ENCODE measurements around the gene NCBP2L.

NCBP2L gene

DNA sequence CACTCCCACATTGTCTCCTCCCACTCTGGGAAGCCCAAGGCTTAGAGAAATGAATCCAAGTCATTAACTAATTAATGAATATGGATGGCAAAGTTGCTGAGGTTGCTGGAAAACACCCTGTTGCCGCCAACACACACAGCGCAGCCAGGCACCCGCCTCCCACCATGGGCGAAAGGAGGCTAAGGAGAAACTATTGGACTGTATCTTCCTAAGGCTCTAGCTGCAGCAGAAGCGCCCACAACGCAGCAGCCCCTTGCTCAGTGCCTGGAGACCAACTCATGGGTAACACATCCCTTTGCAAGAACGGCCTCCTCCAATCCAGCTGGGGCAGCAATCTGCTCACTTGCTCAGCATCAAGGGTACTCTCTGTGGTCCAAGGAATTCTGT, 36.1 kb upstream of the NCBP2L start:
- H3K4me3 ChIP-seq (ENCODE audit: low read depth, low read length) = no peak overlapping the region
- TF ChIP-seq CTCF (IDR thresholded peaks at IDR 0.05; ENCODE audit: low read depth, low read length, missing control alignments) = no peak
- in situ Hi-C loops (cut with HindIII; ENCODE audit: low sequenced_read_pairs) = no loop called here
- DNase-seq (ENCODE audit: low read depth) = no peak

- DNase-seq (ENCODE audit: low read depth) = no peak
These were observed 34.8 kb upstream of the NCBP2L start for GRCh38 chrX:107742700-107743191.

GRCh38 chrX:107743995-107744394, 33.5 kb upstream of the NCBP2L start:
- no peak overlapping the region for H3K4me3 ChIP-seq (ENCODE audit: low read depth, low read length)

More at GRCh38 chrX:107742700-107743191, 34.8 kb upstream of the NCBP2L start:
- no peak overlapping the region for H3K4me3 ChIP-seq (ENCODE audit: low read depth, low read length)
- in situ Hi-C loops (cut with HindIII; ENCODE audit: low sequenced_read_pairs) = no loop called here
- no peak for TF ChIP-seq CTCF (IDR thresholded peaks at IDR 0.05; ENCODE audit: low read depth, low read length, missing control alignments)

GRCh38 chrX:107744868-107745267, 32.7 kb upstream of the NCBP2L start:
- TF ChIP-seq CTCF (IDR thresholded peaks at IDR 0.05; ENCODE audit: low read depth, low read length, missing control alignments) = no peak
- no peak for DNase-seq (ENCODE audit: low read depth)
- in situ Hi-C loops (cut with HindIII; ENCODE audit: low sequenced_read_pairs) = no loop called here
- H3K4me3 ChIP-seq (ENCODE audit: low read depth, low read length) = no peak overlapping the region

More at GRCh38 chrX:107743995-107744394, 33.5 kb upstream of the NCBP2L start:
- in situ Hi-C loops (cut with HindIII; ENCODE audit: low sequenced_read_pairs) = no loop called here
- TF ChIP-seq CTCF (IDR thresholded peaks at IDR 0.05; ENCODE audit: low read depth, low read length, missing control alignments) = no peak
- DNase-seq (ENCODE audit: low read depth) = no peak

GRCh38 chrX:107747596-107748161, 29.9 kb upstream of the NCBP2L start:
- TF ChIP-seq CTCF (IDR thresholded peaks at IDR 0.05; ENCODE audit: low read depth, low read length, missing control alignments) = no peak
- in situ Hi-C loops (cut with HindIII; ENCODE audit: low sequenced_read_pairs) = no loop called here
- no peak overlapping the region for H3K4me3 ChIP-seq (ENCODE audit: low read depth, low read length)
- DNase-seq (ENCODE audit: low read depth) = no peak

DNA sequence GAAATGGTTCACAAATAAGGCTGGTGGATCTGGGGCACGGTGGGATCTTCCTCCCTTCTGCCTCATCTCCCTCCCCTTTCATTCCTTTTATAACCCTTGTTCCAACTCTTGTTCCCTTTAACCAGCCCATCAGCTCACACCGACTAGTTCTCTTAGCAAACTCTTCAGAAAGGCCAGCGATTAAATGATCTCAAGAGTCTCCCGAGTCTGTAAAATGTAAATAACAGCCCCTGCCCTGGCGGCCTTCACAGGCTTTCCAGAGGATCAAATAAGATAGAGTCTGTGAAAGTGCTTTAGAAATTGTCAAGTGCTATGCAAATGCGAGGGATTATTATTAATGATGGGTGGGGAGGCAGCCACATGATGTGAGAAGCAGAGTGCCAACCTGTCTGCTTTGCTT, 29.0 kb upstream of the NCBP2L start:
- no peak overlapping the region for H3K4me3 ChIP-seq (ENCODE audit: low read depth, low read length)
- no peak for DNase-seq (ENCODE audit: low read depth)
- TF ChIP-seq CTCF (IDR thresholded peaks at IDR 0.05; ENCODE audit: low read depth, low read length, missing control alignments) = no peak
- in situ Hi-C loops (cut with HindIII; ENCODE audit: low sequenced_read_pairs) = no loop called here
